ENCODE data around the gene C1GALT1. TPM values are rescaled to one million over a fixed set of nuclear protein-coding genes. Genes with fewer than 3 reads are reported as not detected.

The C1GALT1 gene
- total RNA-seq, 1 experiment from 2014 or later, result 15.6 TPM

GRCh38 chr7:7254908-7255307, 72.6 kb downstream of the C1GALT1 start:
- TF ChIP-seq CTCF (conservative IDR thresholded peaks at IDR 0.05; ENCODE audit: low read depth, low read length), result no peak
- TF ChIP-seq EZH2 (IDR thresholded peaks at IDR 0.05; ENCODE audit: borderline replicate concordance, low read depth, low read length, poor library complexity, severe bottlenecking), result no peak
- H3K27ac ChIP-seq (ENCODE audit: low read depth, low read length, poor library complexity, severe bottlenecking), result no peak overlapping the region
- no peaks in the 10 kb centered on the region for H3K36me3 ChIP-seq (ENCODE audit: insufficient read depth, low read length, poor library complexity, severe bottlenecking)
- no peak for DNase-seq (ENCODE audit: low spot score)
- ChIA-PET POLR2A (ENCODE audit: low non-redundant PET) (no interaction called here), CTCF (no interaction called here)
- BruUV-seq (replicated peaks), result no TSS peak
- no peaks in the 10 kb centered on the region for H3K27me3 ChIP-seq (replicated peaks; ENCODE audit: insufficient read depth, low read depth, low read length, poor library complexity)
- intact Hi-C loops (cut with micrococcal nuclease; ENCODE audit: unreplicated experiment), result no loop called here
- H3K4me3 ChIP-seq (ENCODE audit: low read depth, low read length, poor library complexity, severe bottlenecking), result no peak overlapping the region
- H3K9me3 ChIP-seq (ENCODE audit: low read depth, low read length, poor library complexity, severe bottlenecking), result no peaks in the 10 kb centered on the region
- H3K4me1 ChIP-seq (ENCODE audit: insufficient read depth, low read length, poor library complexity, severe bottlenecking), result no peaks in the 10 kb centered on the region

- ChIA-PET POLR2A (ENCODE audit: low non-redundant PET) (no interaction called here), CTCF (no interaction called here)
- Histone ChIP-seq H3K4me1 (ENCODE audit: insufficient read depth, low read length, poor library complexity, severe bottlenecking) (no peaks in the 10 kb centered on the region), H3K4me3 (ENCODE audit: low read depth, low read length, poor library complexity, severe bottlenecking) (no peak overlapping the region), H3K27me3 (replicated peaks; ENCODE audit: insufficient read depth, low read depth, low read length, poor library complexity) (no peaks in the 10 kb centered on the region), H3K27ac (ENCODE audit: low read depth, low read length, poor library complexity, severe bottlenecking) (no peak overlapping the region), H3K9me3 (ENCODE audit: low read depth, low read length, poor library complexity, severe bottlenecking) (no peaks in the 10 kb centered on the region), H3K36me3 (ENCODE audit: insufficient read depth, low read length, poor library complexity, severe bottlenecking) (no peaks in the 10 kb centered on the region)
- TF ChIP-seq CTCF (conservative IDR thresholded peaks at IDR 0.05; ENCODE audit: low read depth, low read length) (no peak), EZH2 (IDR thresholded peaks at IDR 0.05; ENCODE audit: borderline replicate concordance, low read depth, low read length, poor library complexity, severe bottlenecking) (no peak)
- intact Hi-C loops (cut with micrococcal nuclease; ENCODE audit: unreplicated experiment), result no loop called here
- DNase-seq (ENCODE audit: low spot score), result no peak
- BruUV-seq (replicated peaks), result no TSS peak
Measured at GRCh38 chr7:7256731-7257274, 74.5 kb downstream of the C1GALT1 start.

- Histone ChIP-seq H3K4me3 (ENCODE audit: low read depth, low read length, poor library complexity, severe bottlenecking) (no peak overlapping the region), H3K4me1 (ENCODE audit: insufficient read depth, low read length, poor library complexity, severe bottlenecking) (no peaks in the 10 kb centered on the region), H3K27ac (ENCODE audit: low read depth, low read length, poor library complexity, severe bottlenecking) (no peak overlapping the region), H3K9me3 (ENCODE audit: low read depth, low read length, poor library complexity, severe bottlenecking) (no peaks in the 10 kb centered on the region), H3K27me3 (replicated peaks; ENCODE audit: insufficient read depth, low read depth, low read length, poor library complexity) (no peaks in the 10 kb centered on the region), H3K36me3 (ENCODE audit: insufficient read depth, low read length, poor library complexity, severe bottlenecking) (no peaks in the 10 kb centered on the region)
- POLR2A ChIA-PET (ENCODE audit: low non-redundant PET), result no interaction called here
- TF ChIP-seq CTCF (conservative IDR thresholded peaks at IDR 0.05; ENCODE audit: low read depth, low read length), result no peak
- no peak for TF ChIP-seq EZH2 (IDR thresholded peaks at IDR 0.05; ENCODE audit: borderline replicate concordance, low read depth, low read length, poor library complexity, severe bottlenecking)
- DNase-seq (ENCODE audit: low spot score), result no peak
- intact Hi-C loops (cut with micrococcal nuclease; ENCODE audit: unreplicated experiment), result no loop called here
- CTCF ChIA-PET, result no interaction called here
- BruUV-seq (replicated peaks), result no TSS peak
Measured at GRCh38 chr7:7257899-7258692, 75.8 kb downstream of the C1GALT1 start.
